Measurements from ENCODE around the gene CYS1.

CYS1 gene

GRCh38 chr2:10084223-10084865 lies 4.1 kb upstream of the CYS1 start:
- H3K9me3 ChIP-seq (ENCODE audit: control insufficient read depth, insufficient read depth, low read length): no peaks in the 10 kb centered on the region
- no peaks in the 10 kb centered on the region for H3K36me3 ChIP-seq (ENCODE audit: insufficient read depth, low read length)
- no peak overlapping the region for H3K9ac ChIP-seq (ENCODE audit: low read depth, low read length)
- peaks cover 8% of the 10 kb centered on the region; the same call in 1 of the 2 replicates for H3K4me1 ChIP-seq (ENCODE audit: insufficient read depth, low read length)

DNA sequence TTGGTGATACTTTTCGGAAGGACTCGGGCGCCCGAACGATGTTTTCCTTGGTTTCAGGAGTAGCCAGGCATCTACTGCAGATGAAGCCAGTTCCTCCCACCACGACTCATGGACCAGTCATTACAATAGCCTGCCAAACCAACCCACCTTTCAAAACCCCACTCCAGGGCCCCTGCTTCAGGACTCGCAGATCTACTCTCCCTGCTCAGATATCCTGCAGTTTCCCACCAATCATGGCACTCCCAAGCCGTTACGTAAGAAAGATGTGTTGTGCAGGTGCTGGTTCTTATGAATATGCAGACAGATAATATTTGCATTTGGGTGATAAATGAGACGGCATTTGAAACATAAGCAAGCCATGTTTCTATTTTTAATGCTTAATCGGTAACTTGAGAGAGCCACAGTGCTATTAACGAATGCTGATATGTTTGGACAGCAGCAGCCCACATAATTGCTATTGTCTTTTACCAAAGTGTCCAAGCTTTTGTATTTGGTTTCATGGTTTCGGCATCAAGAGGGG lies 3.5 kb upstream of the CYS1 start:
- Histone ChIP-seq H3K36me3 (ENCODE audit: insufficient read depth, low read length) (no peaks in the 10 kb centered on the region), H3K4me1 (ENCODE audit: insufficient read depth, low read length) (peaks cover 8% of the 10 kb centered on the region; the same call in 1 of the 2 replicates), H3K9me3 (ENCODE audit: control insufficient read depth, insufficient read depth, low read length) (no peaks in the 10 kb centered on the region), H3K9ac (ENCODE audit: low read depth, low read length) (no peak overlapping the region)

DNA sequence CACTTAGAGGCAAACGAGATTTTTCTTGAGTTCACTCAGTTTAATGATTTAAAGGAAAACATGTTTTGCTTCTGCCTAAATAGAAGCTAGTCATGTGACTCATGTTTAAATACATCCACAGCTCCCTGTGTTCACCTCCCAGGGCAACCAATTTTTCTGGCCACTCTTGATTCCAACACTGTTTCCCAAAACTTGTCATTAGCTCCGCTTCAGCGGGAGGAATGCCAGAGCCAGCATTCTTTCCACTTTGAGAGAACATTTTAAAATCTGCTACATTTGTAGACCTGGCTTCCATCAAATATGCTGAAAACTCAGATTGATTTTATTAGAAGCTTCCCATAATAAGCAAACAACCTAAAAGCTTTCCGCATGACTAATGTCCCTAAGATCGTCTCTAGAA lies 2.8 kb upstream of the CYS1 start:
- Histone ChIP-seq H3K4me1 (ENCODE audit: insufficient read depth, low read length) (peaks cover 8% of the 10 kb centered on the region; the same call in 1 of the 2 replicates), H3K36me3 (ENCODE audit: insufficient read depth, low read length) (no peaks in the 10 kb centered on the region)

DNA sequence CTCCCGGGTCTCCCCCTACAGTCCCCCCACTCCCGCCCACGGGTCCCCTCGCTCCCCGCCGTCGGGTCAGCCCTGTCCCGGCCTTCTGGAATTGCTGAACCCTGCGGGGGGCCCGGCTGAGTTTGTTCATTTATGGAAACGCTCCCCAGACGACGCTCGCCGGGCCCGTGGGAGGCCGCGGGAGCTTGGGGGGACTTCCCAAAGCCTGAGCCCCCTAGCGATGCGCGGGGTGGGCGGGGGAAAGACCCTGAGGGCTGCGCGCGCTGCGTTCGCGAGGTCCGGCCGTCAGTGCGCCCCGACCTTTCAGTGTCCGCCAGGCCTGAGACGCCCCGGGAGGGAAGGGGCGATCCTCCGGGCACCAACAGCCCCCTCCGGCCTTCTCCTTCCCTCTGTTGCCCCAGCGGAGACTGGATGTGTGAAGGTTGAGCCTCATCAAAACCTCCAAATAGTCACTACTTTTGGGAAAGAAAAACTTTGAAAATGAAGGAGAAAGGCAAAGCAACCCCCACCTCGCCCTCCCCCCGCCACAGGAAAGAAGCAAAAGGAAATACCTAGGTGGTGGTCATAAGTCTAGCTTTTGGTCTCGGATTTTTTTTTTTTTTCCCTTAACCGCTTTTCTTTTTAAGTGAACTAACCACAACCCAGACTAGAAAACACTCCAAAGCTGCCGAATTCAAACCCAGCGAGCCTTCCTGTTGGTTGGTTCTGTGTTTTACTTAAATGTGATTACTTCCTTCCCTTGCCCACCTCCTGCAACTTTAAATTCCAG lies 509 bp upstream of the CYS1 start:
- no peaks in the 10 kb centered on the region for H3K36me3 ChIP-seq (ENCODE audit: insufficient read depth, low read length)
- H3K9me3 ChIP-seq (ENCODE audit: control insufficient read depth, insufficient read depth, low read length): no peaks in the 10 kb centered on the region
- H3K4me1 ChIP-seq (ENCODE audit: insufficient read depth, low read length): peaks cover 8% of the 10 kb centered on the region; the same call in 1 of the 2 replicates
- peak overlapping the region; percentile 49 for H3K9ac ChIP-seq (ENCODE audit: low read depth, low read length)

More for the DNA sequence above, 2.8 kb upstream of the CYS1 start:
- H3K9me3 ChIP-seq (ENCODE audit: control insufficient read depth, insufficient read depth, low read length): no peaks in the 10 kb centered on the region
- H3K9ac ChIP-seq (ENCODE audit: low read depth, low read length): no peak overlapping the region

DNA sequence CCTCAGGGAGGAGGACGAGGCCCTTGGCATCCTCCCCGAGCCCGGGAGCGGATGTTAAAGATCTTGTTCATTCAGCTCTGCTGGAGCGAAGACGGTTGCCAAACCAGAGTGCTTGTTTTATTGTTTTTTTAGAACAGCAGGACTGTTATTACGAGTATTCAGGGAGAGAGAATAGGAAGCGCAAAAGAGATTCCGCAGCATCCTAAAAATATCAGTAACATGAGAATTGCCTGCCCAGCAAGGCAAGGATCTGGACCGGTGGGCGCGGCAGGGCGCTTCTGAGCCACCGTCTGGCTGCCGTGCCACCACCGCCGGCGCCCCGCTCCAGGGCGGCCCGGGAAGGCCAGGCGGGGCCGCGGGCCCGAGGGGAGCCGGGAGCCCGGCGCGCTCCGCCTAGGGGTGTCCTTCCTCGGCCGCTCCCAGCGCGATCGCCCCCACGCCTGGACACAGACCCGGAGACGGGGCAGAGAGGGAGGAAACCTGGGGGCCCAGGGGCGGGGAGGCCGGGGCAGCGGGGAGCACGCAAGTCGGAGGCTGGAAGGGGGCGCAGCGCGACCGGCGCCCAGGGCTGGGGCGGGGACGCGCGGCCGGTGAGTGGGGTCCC lies 843 bp downstream of the CYS1 start:
- Histone ChIP-seq H3K9ac (ENCODE audit: low read depth, low read length) (peak overlapping the region; percentile 63), H3K36me3 (ENCODE audit: insufficient read depth, low read length) (no peaks in the 10 kb centered on the region), H3K4me1 (ENCODE audit: insufficient read depth, low read length) (peaks cover 6% of the 10 kb centered on the region; the same call in 1 of the 2 replicates), H3K9me3 (ENCODE audit: control insufficient read depth, insufficient read depth, low read length) (no peaks in the 10 kb centered on the region)

DNA sequence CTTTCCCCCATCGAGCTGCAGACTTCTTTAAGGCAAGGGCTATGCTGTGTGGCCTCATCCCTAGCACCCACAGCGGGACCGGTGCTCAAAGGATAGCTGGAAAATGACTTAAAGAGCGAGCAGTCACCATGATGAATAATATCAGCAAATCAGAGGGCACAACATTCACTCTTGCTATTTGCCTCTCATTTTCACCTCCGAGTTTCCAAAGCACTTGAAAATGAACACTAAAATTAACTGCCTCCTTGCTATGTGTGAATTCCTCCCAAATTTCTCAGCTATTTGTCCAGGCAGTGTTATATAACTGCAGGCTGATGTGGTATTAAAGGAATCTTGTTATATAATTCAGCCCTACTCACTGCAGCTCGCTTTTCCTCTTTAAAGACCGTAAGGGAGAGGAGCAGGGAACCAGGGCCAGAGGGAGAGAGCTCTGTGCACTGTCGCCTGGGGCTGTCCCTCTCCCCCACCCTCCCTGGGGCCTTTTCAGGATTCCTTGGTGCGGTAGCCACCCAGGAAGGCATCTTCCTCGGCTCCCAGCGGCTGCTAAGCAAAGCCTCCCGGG lies 1.4 kb downstream of the CYS1 start:
- Histone ChIP-seq H3K9me3 (ENCODE audit: control insufficient read depth, insufficient read depth, low read length) (no peaks in the 10 kb centered on the region), H3K4me1 (ENCODE audit: insufficient read depth, low read length) (peaks cover 4% of the 10 kb centered on the region; the same call in 1 of the 2 replicates), H3K36me3 (ENCODE audit: insufficient read depth, low read length) (no peaks in the 10 kb centered on the region), H3K9ac (ENCODE audit: low read depth, low read length) (peak overlapping the region; percentile 63)

GRCh38 chr2:10078001-10078400 lies 2.2 kb downstream of the CYS1 start:
- H3K9ac ChIP-seq (ENCODE audit: low read depth, low read length): no peak overlapping the region
- H3K36me3 ChIP-seq (ENCODE audit: insufficient read depth, low read length): no peaks in the 10 kb centered on the region
- H3K9me3 ChIP-seq (ENCODE audit: control insufficient read depth, insufficient read depth, low read length): no peaks in the 10 kb centered on the region
- H3K4me1 ChIP-seq (ENCODE audit: insufficient read depth, low read length): peaks cover 4% of the 10 kb centered on the region; the same call in 1 of the 2 replicates

- no peak overlapping the region for H3K9ac ChIP-seq (ENCODE audit: low read depth, low read length)
- no peaks in the 10 kb centered on the region for H3K36me3 ChIP-seq (ENCODE audit: insufficient read depth, low read length)
- H3K9me3 ChIP-seq (ENCODE audit: control insufficient read depth, insufficient read depth, low read length): no peaks in the 10 kb centered on the region
- H3K4me1 ChIP-seq (ENCODE audit: insufficient read depth, low read length): peaks cover 4% of the 10 kb centered on the region; the same call in 1 of the 2 replicates
Measured at GRCh38 chr2:10076988-10077527, 3.2 kb downstream of the CYS1 start.

DNA sequence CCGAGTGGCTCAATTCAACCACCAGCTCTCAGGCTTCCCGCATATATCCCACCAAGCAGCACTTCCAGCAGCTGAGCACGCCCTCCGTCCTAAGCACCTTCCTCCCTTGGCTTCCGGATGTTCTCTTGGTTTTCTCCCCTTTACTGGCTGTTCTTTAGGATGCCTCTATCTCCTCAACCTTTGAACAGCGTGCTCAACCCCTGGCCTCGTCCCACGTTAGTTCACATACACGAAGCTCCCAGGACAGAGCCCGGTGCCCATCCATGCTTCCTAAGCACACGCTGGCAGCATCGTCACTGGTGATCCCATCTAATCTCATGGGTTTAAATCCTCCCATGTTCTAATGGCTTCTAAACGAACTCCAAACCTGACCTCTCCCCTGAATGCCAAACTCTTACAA lies 3.7 kb downstream of the CYS1 start:
- H3K4me1 ChIP-seq (ENCODE audit: insufficient read depth, low read length): peaks cover 4% of the 10 kb centered on the region; the same call in 1 of the 2 replicates
- H3K9me3 ChIP-seq (ENCODE audit: control insufficient read depth, insufficient read depth, low read length): no peaks in the 10 kb centered on the region
- H3K9ac ChIP-seq (ENCODE audit: low read depth, low read length): no peak overlapping the region
- H3K36me3 ChIP-seq (ENCODE audit: insufficient read depth, low read length): no peaks in the 10 kb centered on the region

DNA sequence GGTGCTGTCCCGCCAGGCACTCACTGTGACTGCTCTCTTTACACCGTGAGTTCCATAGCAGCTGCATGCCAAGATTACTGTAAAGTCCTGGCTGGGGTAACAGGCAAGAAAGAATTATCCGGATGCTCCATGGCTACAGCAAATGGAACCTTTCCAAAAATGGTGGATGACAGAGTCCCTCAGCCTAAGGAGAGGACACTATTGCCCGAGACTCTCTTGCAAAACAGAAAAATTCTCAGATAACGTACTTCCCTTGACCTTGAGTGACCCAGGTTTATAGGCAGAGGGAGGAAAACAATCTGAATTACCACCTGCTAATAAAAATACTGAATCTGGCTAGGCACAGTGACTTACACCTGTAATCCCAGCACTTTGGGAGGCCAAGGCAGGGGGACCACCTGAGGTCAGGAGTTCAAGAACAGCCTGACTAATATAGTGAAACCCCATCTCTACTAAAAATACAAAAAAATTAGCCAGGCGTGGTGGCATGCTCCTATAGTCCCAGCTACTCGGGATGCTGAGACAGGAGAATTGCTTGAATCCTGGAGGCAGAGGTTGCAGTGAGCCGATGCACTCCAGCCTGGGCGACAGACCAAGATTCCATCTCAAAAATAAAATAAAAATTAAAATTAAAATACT lies 4.5 kb downstream of the CYS1 start:
- Histone ChIP-seq H3K36me3 (ENCODE audit: insufficient read depth, low read length) (no peaks in the 10 kb centered on the region), H3K9ac (ENCODE audit: low read depth, low read length) (no peak overlapping the region), H3K4me1 (ENCODE audit: insufficient read depth, low read length) (no peaks in the 10 kb centered on the region; the same call in 1 of the 2 replicates), H3K9me3 (ENCODE audit: control insufficient read depth, insufficient read depth, low read length) (no peaks in the 10 kb centered on the region)

- H3K9ac ChIP-seq (ENCODE audit: low read depth, low read length): no peak overlapping the region
- H3K9me3 ChIP-seq (ENCODE audit: control insufficient read depth, insufficient read depth, low read length): no peaks in the 10 kb centered on the region
- no peaks in the 10 kb centered on the region for H3K36me3 ChIP-seq (ENCODE audit: insufficient read depth, low read length)
- H3K4me1 ChIP-seq (ENCODE audit: insufficient read depth, low read length): no peaks in the 10 kb centered on the region; the same call in 1 of the 2 replicates
Measured at GRCh38 chr2:10075101-10075500, 5.1 kb downstream of the CYS1 start.

DNA sequence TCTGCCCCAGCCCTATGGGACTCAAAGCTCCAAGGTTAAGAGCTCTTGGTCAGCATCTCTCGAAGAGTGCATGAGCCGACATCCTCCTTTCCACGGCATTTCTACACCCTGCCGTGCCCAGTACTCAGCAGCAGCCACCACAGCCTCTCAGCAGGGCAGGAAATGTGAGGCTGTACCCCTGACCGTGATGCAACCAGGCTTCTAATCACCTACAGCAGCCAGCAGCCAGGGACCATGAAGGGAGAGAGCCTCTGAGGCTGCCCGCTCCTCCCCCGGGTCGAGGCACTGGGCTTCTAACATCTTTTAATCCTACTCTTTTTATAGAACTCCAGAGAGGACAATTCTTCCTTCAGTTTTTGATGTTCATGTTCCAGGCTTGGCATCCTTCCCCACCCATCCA lies 6.5 kb downstream of the CYS1 start:
- Histone ChIP-seq H3K36me3 (ENCODE audit: insufficient read depth, low read length) (no peaks in the 10 kb centered on the region), H3K9me3 (ENCODE audit: control insufficient read depth, insufficient read depth, low read length) (no peaks in the 10 kb centered on the region), H3K4me1 (ENCODE audit: insufficient read depth, low read length) (no peaks in the 10 kb centered on the region; the same call in 1 of the 2 replicates), H3K9ac (ENCODE audit: low read depth, low read length) (no peak overlapping the region)

- Histone ChIP-seq H3K36me3 (ENCODE audit: insufficient read depth, low read length) (no peaks in the 10 kb centered on the region), H3K4me1 (ENCODE audit: insufficient read depth, low read length) (no peaks in the 10 kb centered on the region), H3K9me3 (ENCODE audit: control insufficient read depth, insufficient read depth, low read length) (no peaks in the 10 kb centered on the region), H3K9ac (ENCODE audit: low read depth, low read length) (no peak overlapping the region)
Measured at GRCh38 chr2:10072656-10073480, 7.3 kb downstream of the CYS1 start.
